GM18867 (cell line): ENCODE results near the gene SLC39A13.
A peak's percentile ranks its signal among the peaks of the same experiment; 100 is the strongest.

ENCODE experiments used
- ATAC-seq: cut with Tn5 transposase; IDR thresholded peaks from one replicate; pipeline ENCODE4 v1.9.1; 2021; ENCODE audit warnings: mild to moderate bottlenecking, moderate library complexity; ENCODE audit not compliant: unreplicated experiment

The SLC39A13 gene

GRCh38 chr11:47400768-47401279 is 7.6 kb upstream of the SLC39A13 start:
- peak; percentile 81 for ATAC-seq

GRCh38 chr11:47403135-47403534 is 5.3 kb upstream of the SLC39A13 start:
- ATAC-seq = no peak

- no peak for ATAC-seq
Observed at GRCh38 chr11:47403571-47403970, 4.8 kb upstream of the SLC39A13 start.

DNA sequence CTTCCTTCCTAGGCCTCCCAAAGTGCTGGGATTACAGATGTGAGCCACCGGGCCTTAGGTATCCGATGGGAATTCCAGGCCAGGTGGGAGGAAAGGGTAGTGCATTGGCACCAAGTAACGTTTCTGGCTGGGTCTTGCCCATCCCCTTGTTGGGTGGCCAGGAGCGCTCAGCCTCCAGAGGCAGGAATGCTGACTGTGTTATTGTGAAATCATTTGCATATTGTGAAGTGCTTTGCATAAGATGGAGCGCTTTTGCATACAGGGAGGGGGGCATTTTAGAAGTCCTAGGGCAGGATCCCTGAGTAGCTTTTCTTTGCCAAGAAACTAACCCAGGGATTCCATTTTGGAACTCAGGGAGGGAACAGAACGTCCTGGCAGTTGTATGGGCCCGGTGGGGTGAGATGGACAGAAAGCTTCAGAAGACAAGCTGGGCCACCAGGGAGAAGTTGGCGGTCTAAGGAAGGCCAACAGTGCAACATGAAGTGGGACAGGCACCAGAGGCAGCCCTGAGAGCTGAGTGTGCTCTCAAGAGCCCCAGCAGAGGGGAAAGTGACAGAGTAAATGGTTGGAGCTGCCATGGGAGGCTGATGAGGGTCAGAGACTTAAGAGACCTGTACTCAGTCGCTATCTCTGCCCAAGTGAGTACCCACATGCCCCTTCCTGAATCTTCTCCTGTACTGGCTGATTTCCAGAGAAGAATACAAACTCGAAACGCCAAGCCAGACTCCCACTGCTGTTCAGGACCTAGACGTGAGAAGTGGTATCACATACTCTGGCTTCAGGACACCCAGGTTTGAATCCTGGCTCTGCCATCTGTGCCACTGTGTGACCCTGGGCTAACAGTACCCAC is 1.3 kb upstream of the SLC39A13 start:
- ATAC-seq = no peak

GRCh38 chr11:47408598-47409439 is 429 bp downstream of the SLC39A13 start:
- no peak for ATAC-seq

DNA sequence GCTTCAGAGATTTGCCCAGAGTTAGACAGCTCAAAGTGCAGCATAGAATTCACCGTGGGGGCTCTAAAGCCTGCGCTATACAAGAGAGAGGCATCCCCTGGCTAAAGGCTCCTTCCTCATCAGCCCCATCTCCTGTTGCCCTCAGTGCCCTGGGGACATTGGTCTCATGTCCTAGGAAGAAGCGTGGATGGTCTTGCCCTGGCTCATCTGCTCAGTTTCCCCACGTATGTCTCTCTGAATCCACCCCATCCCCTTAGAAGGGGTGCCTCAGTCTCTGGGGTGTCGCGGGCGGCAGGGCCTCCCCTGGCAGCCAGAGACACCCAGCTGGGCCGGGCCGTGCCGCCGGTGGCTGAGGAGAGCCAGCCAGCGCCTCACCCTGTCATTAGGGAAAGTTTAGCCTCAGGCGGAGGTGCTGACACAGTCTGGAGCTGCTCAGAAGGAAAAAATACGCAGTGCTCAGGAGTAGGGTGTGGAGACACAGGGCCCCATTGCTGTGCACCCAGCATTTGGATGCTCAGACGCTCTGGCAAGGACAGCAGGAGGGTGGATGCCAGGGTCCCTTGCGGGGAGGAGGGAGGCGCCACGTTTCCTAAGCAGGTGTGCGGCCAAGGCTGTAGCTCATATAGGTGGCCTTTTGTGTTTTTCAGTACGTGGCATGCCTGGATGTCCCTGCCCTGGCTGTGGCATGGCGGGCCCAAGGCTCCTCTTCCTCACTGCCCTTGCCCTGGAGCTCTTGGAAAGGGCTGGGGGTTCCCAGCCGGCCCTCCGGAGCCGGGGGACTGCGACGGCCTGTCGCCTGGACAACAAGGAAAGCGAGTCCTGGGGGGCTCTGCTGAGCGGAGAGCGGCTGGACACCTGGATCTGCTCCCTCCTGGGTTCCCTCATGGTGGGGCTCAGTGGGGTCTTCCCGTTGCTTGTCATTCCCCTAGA is 1.3 kb downstream of the SLC39A13 start:
- ATAC-seq = no peak

DNA sequence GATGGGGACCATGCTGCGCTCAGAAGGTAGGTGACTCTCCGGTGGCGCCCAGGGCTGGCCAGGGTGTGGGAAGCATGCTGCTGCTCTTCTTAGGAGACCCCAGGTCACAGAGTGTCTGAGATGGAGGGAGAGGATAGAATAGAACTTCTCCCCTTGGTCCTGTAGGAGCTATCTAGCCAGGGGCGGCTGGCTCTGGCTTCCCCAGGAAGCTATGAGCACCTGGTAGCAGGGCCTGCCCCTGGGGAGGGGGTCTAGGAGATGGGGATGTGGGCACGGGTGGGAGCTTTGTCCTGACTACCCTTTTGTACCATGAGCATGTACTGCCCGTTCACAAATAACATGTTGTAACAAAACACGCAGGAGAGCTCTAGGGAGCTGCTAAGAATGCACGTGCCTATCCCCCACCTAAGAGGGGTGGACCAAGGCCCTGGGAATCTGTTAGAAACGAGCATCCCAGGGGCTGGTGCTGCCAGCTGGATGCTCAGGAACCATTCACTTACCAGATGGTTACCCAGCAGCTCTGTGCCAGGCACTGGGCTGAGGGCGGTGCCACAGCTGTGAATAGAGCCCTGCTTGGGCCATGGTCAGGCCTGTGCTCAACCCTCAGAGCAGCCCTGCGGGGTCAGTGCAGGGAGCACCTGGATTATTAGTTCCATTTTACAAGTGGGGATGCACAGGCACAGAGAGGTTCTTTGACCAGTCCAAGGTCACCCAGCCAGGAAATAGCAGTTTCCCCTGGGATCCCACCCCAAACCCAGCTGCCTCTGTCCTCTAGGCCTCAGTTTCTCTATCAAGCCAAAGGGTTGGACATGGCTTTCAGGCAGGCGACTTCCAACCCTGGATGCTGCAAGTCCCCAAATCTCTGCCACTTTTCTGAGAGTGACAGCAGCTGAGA is 2.2 kb downstream of the SLC39A13 start:
- no peak for ATAC-seq

DNA sequence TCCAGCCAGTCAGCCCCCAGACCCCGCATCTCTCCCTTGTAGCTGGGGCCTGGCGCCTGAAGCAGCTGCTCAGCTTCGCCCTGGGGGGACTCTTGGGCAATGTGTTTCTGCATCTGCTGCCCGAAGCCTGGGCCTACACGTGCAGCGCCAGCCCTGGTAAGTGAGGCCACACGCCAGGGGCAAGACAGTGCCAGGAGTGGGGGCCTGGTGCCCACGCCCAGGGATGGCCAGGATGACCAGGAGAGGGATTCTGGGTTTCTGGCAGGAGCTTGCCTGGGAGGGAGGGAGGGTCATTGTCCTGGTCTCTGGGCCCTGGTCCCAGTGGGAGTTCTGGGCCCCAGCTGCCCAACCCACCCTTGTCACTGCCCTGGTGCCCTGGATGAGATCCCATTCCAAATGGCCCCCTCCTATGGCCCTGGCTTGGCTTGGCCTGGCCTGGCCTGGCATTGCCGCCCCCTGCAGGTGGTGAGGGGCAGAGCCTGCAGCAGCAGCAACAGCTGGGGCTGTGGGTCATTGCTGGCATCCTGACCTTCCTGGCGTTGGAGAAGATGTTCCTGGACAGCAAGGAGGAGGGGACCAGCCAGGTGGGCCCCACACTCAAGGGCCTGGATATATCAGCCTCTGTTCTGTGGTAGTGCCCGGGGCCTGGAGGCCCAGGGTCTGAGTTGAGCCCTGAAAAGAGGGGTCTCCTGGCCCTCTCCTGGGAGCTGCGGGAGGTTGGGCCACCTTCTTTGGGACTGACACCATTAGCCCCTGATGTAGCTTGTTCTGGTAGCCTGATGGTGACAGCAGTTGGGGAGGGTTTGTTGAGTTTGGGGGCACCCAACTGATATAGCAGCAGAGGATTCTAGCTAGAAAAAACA is 3.7 kb downstream of the SLC39A13 start:
- ATAC-seq = no peak

GRCh38 chr11:47413351-47413750 is 5.0 kb downstream of the SLC39A13 start:
- no peak for ATAC-seq

GRCh38 chr11:47413908-47414684 is 5.7 kb downstream of the SLC39A13 start:
- no peak for ATAC-seq

- ATAC-seq = no peak
Observed at GRCh38 chr11:47414685-47415070, 6.3 kb downstream of the SLC39A13 start.

DNA sequence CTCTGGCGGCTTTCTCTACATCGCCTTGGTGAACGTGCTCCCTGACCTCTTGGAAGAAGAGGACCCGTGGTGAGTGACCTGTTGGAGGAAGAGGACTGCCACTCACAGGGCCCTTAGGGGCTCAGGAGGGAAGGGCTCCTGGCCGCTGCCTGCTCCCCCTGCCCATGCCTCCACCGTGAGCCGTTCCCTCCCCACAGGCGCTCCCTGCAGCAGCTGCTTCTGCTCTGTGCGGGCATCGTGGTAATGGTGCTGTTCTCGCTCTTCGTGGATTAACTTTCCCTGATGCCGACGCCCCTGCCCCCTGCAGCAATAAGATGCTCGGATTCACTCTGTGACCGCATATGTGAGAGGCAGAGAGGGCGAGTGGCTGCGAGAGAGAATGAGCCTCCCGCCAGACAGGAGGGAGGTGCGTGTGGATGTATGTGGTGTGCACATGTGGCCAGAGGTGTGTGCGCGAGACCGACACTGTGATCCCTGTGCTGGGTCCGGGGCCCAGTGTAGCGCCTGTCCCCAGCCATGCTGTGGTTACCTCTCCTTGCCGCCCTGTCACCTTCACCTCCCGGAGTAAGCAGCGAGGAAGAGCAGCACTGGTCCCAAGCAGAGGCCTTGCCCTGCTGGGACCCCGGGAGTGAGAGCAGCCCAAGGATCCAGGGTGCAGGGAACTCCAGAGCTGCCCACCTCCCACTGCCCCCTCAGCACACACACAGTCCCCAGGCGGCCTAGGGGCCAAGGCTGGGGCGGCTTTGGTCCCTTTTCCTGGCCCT is 6.9 kb downstream of the SLC39A13 start:
- ATAC-seq = no peak

DNA sequence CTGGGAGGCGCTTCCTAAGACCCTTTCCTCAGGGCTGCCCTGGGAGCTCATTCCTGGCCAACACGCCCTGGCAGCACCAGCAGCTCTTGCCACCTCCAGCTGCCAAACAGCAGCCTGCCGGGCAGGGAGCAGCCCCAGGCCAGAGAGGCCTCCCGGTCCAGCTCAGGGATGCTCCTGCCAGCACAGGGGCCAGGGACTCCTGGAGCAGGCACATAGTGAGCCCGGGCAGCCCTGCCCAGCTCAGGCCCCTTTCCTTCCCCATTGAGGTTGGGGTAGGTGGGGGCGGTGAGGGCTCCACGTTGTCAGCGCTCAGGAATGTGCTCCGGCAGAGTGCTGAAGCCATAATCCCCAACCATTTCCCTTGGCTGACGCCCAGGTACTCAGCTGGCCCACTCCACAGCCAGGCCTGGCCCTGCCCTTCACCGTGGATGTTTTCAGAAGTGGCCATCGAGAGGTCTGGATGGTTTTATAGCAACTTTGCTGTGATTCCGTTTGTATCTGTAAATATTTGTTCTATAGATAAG is 7.6 kb downstream of the SLC39A13 start:
- no peak for ATAC-seq

- no peak for ATAC-seq
Observed at GRCh38 chr11:47417712-47418111, 9.3 kb downstream of the SLC39A13 start.

GRCh38 chr11:47418454-47419259 is 10.3 kb downstream of the SLC39A13 start:
- no peak for ATAC-seq

GRCh38 chr11:47425611-47426010 is 17.2 kb downstream of the SLC39A13 start:
- no peak for ATAC-seq
